GM12878 (cell line): Measurements from ENCODE around the gene SPOCD1. TPM values are rescaled to one million over a fixed set of nuclear protein-coding genes. Genes with fewer than 3 reads are reported as not detected.

Source experiments
- ATAC-seq: fragments of 200-7000 bp; cut with Tn5 transposase; 3 replicates; pipeline ENCODE4 v1.9.1; 2020; ENCODE audit warnings: mild to moderate bottlenecking, moderate library complexity
- BruUV-seq: library from RNA; stranded (reverse); fragments of 400-500 nt; replicated peaks from 2 replicates; lab custom pipeline; 2021; lab: Mats Ljungman, UMichigan
- CTCF ChIA-PET: fragments of 300-600 bp; sonication (Branson Sonifier 250); formaldehyde crosslinking; extraction: SDS; loops from one replicate; lab custom pipeline; 2021; ENCODE audit warnings: inconsistent platforms; lab: Yijun Ruan, JAX
- POLR2A ChIA-PET: fragments of 350-600 bp; formaldehyde crosslinking; extraction: SDS; loops from one replicate; lab custom pipeline; 2021; ENCODE audit warnings: inconsistent platforms; lab: Charles Lee
- RAD21 ChIA-PET: fragments of 300-600 bp; sonication (Branson Sonifier 250); formaldehyde crosslinking; loops from one replicate; lab custom pipeline; 2023; ENCODE audit warnings: antibody characterized with exemption; ENCODE audit not compliant: unreplicated experiment; lab: Charles Lee
- SMC1A ChIA-PET: fragments of 300-600 bp; sonication (Branson Sonifier 250); formaldehyde crosslinking; loops from one replicate; lab custom pipeline; 2023; ENCODE audit not compliant: unreplicated experiment, uncharacterized antibody; lab: Charles Lee
- DNase-seq: peaks from one replicate; pipeline ENCODE4 v3.0.0-alpha.2; 2011; ENCODE audit warnings: low read depth, low spot score
- FAIRE-seq: peaks from 3 replicates; lab custom pipeline; 2011; peaks lifted over from hg19 to GRCh38; lab: Jason Lieb, UNC
- H2AFZ ChIP-seq: 2 replicates; pipeline ENCODE4 v1.6.0; 2011; ENCODE audit warnings: low read depth, low read length, control low read depth; ENCODE audit not compliant: control insufficient read depth
- H3K27ac ChIP-seq: 2 replicates; pipeline ENCODE4 v1.5.1; 2011; ENCODE audit warnings: control low read depth; ENCODE audit not compliant: control insufficient read depth, insufficient read depth
- H3K27me3 ChIP-seq, 2 experiments: replicated peaks in 1 of 2; 2 replicates each; pipeline versions ENCODE4 v1.6.0 to v1.6.1; 2011; ENCODE audit warnings: low read length in 1 of 2; ENCODE audit not compliant: control insufficient read depth in 2 of 2, insufficient read depth in 2 of 2
- H3K36me3 ChIP-seq, 2 experiments: 2 replicates each; pipeline ENCODE4 v1.5.1; 2011; ENCODE audit warnings: low read length in 1 of 2; ENCODE audit not compliant: control insufficient read depth in 2 of 2, insufficient read depth in 2 of 2
- H3K4me1 ChIP-seq: 2 replicates; pipeline ENCODE4 v1.6.1; 2011; ENCODE audit warnings: mild to moderate bottlenecking, low read length, moderate library complexity, mixed read lengths; ENCODE audit not compliant: control insufficient read depth, insufficient read depth
- H3K4me2 ChIP-seq: 2 replicates; pipeline ENCODE4 v1.6.0; 2011; ENCODE audit warnings: control low read depth; ENCODE audit not compliant: control insufficient read depth, insufficient read depth
- H3K4me3 ChIP-seq: fragments of 200-600 bp; sonication (generic); 2 replicates; pipeline ENCODE4 v1.5.1; 2016
- H3K79me2 ChIP-seq: 2 replicates; pipeline ENCODE4 v1.6.0; 2011; ENCODE audit warnings: low read length; ENCODE audit not compliant: control insufficient read depth, insufficient read depth
- H3K9ac ChIP-seq: 2 replicates; pipeline ENCODE4 v1.8.0; 2011; ENCODE audit warnings: low read length, control low read depth, mixed read lengths; ENCODE audit not compliant: control insufficient read depth, insufficient read depth
- H3K9me3 ChIP-seq: replicated peaks from 3 replicates; pipeline ENCODE4 v1.5.1; 2011; ENCODE audit warnings: mild to moderate bottlenecking, low read length; ENCODE audit not compliant: control insufficient read depth, insufficient read depth
- H4K20me1 ChIP-seq: 2 replicates; pipeline ENCODE4 v1.6.0; 2011; ENCODE audit not compliant: control insufficient read depth, insufficient read depth
- ASH2L ChIP-seq: fragments of 300-600, 200-600 bp; sonication (generic); IDR thresholded peaks from 2 replicates; pipeline ENCODE4 v1.6.1; 2017; ENCODE audit warnings: low read depth, mild to moderate bottlenecking, borderline replicate concordance
- BCL11A ChIP-seq: IDR thresholded peaks from 2 replicates; pipeline ENCODE4 v1.6.1; 2011; ENCODE audit warnings: low read depth, low read length
- BCL3 ChIP-seq: IDR thresholded peaks from 2 replicates; pipeline ENCODE4 v1.6.1; 2011; ENCODE audit warnings: borderline replicate concordance, low read depth, mild to moderate bottlenecking, moderate library complexity, low read length; ENCODE audit not compliant: insufficient read depth, poor library complexity, severe bottlenecking
- FOS ChIP-seq: IDR thresholded peaks from 3 replicates; pipeline ENCODE4 v1.6.1; 2011; ENCODE audit warnings: borderline replicate concordance; ENCODE audit not compliant: insufficient read length; ENCODE audit errors: extremely low read depth
- HDGF ChIP-seq: fragments of 450-650 bp; IDR thresholded peaks from 2 replicates; pipeline ENCODE4 v1.6.1; 2016; ENCODE audit warnings: antibody characterized with exemption
- NR2C1 ChIP-seq: fragments of 450-650 bp; IDR thresholded peaks from 2 replicates; pipeline ENCODE4 v1.6.1; 2017; ENCODE audit warnings: antibody characterized with exemption, mild to moderate bottlenecking, moderate library complexity
- PML ChIP-seq: IDR thresholded peaks from 2 replicates; pipeline ENCODE4 v1.6.1; 2012; ENCODE audit warnings: low read length, inconsistent platforms
- RFX5 ChIP-seq: IDR thresholded peaks from 2 replicates; pipeline ENCODE4 v1.6.1; 2011; ENCODE audit warnings: low read depth, low read length, improper control_type of control experiment
- SKIL ChIP-seq: fragments of 450-650 bp; IDR thresholded peaks from 2 replicates; pipeline ENCODE4 v1.6.1; 2017; ENCODE audit warnings: mild to moderate bottlenecking, low read depth, inconsistent platforms; ENCODE audit not compliant: poor library complexity, severe bottlenecking
- SMARCA5 ChIP-seq: fragments of 450-650 bp; IDR thresholded peaks from 2 replicates; pipeline ENCODE4 v1.6.1; 2017; ENCODE audit warnings: mild to moderate bottlenecking
- SMC3 ChIP-seq: IDR thresholded peaks from 2 replicates; pipeline ENCODE4 v1.6.1; 2011; ENCODE audit warnings: low read length, improper control_type of control experiment, borderline replicate concordance
- YBX1 ChIP-seq: fragments of 450-650 bp; IDR thresholded peaks from 2 replicates; pipeline ENCODE4 v1.6.1; 2016; ENCODE audit warnings: antibody characterized with exemption
- ZNF217 ChIP-seq: fragments of 450-650 bp; IDR thresholded peaks from 2 replicates; pipeline ENCODE4 v1.6.1; 2017; ENCODE audit warnings: antibody characterized with exemption, mild to moderate bottlenecking
- ZNF274 ChIP-seq: IDR thresholded peaks from one replicate; pipeline ENCODE4 v1.8.0; 2011; ENCODE audit not compliant: insufficient read length, insufficient read depth
- ZNF384 ChIP-seq: IDR thresholded peaks from 2 replicates; pipeline ENCODE4 v1.6.1; 2012; ENCODE audit warnings: low read depth, mild to moderate bottlenecking, low read length, improper control_type of control experiment, borderline replicate concordance
- WGBS: methylation state at CpG from one replicate; pipeline ENCODE4 v1.1.6; 2016; ENCODE audit warnings: low lambda C conversion rate; ENCODE audit not compliant: insufficient replicate concordance, insufficient coverage; ENCODE audit errors: missing lambda C conversion rate; 5-methylcytosine and 5-hydroxymethylcytosine counted together
- in situ Hi-C: fragments of 300-500 bp; cut with MboI; formaldehyde crosslinking; loops from 9 replicates; pipeline ENCODE4 v1.14.3; 2018; ENCODE audit warnings: mixed read lengths
- intact Hi-C: fragments of 100-400 bp; cut with micrococcal nuclease; formaldehyde crosslinking; loops from one replicate; pipeline ENCODE4 v1.14.2; 2022; ENCODE audit not compliant: unreplicated experiment
- polyA plus RNA-seq, 11 experiments: library from polyadenylated mRNA; depleted of rRNA in 4 of 11; unstranded in 6 of 11; stranded (reverse) in 5 of 11; fragments of >200 nt; fragmentation: Nextera tagmentation in 4 of 11; fragmentation: Illumina TruSeq in 1 of 11; extraction: Ambion mirVana in 4 of 11; extraction: Trizol in 1 of 11; gene quantifications; 1 replicate in 1 of 11; 2 replicates in 10 of 11; pipeline versions ENCODE4 v1.2.1 to v1.2.3, GENCODE V29; 2011 to 2016; ENCODE audit warnings: inconsistent platforms in 2 of 11, missing spikeins in 2 of 11, low read depth in 1 of 11
- total RNA-seq, 4 experiments: library from RNA; depleted of rRNA in 3 of 4; stranded (reverse); fragments of >200 nt in 3 of 4; fragmentation: Illumina TruSeq in 1 of 4; extraction: Trizol in 1 of 4; gene quantifications; 2 replicates each; pipeline versions ENCODE4 v1.2.1 to v1.2.3, GENCODE V29; 2013 to 2021

Gene SPOCD1
- total and polyA plus RNA-seq, 10 of the 15 experiments (the other 5 are each of a cell fraction or from before 2014, with no cell fraction given) = 0.02 to 0.65 (median 0.13) TPM; not detected in 4

DNA sequence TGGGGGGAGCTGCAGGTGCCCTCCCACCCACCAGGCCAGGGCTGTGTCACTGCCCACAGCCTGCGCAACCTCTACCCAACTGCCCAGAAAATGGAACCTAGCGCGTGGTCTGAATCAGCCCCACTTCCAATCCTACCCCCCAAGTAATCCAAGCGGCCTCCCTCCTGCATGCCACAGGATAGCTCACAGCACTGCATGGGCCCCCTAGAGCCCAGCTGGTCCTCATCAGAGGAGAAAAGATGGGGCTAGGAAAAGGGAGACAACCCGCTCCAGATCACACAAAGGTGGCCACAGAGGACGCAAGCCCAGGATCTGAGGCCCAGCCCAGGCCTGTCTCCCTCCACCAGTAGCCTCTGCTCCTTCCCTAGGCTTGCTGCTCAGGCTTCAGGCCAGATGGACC is 57.8 kb downstream of the SPOCD1 start:
- peaks cover 8% of the 10 kb centered on the region for H3K4me1 ChIP-seq
- no peak overlapping the region for H3K9ac ChIP-seq
- H3K27me3 ChIP-seq = peaks cover 10 to 19% of the 10 kb centered on the region in 2 experiments
- H3K4me2 ChIP-seq = no peak overlapping the region
- FAIRE-seq = no peak
- H3K79me2 ChIP-seq = no peaks in the 10 kb centered on the region
- no peaks in the 10 kb centered on the region for H3K36me3 ChIP-seq
- RAD21 ChIA-PET = interaction anchor here (0.9 to 1.9 kb wide), 2 partner anchors 31 to 43 kb away, joined by 3 to 6 read pairs; no protein-coding TSS in a partner anchor
- in situ Hi-C loops (no loop called here), intact Hi-C loops (no loop called here)
- TF ChIP-seq SKIL (no peak), SMARCA5 (no peak), NR2C1 (no peak)
- no peaks in the 10 kb centered on the region for H4K20me1 ChIP-seq
- POLR2A ChIA-PET = no interaction called here
- no TSS peak for BruUV-seq
- SMC1A ChIA-PET = interaction anchor here (1.2 kb wide), 1 partner anchor 31 kb away, joined by 4 read pairs; no protein-coding TSS in a partner anchor
- no peaks in the 10 kb centered on the region for H3K9me3 ChIP-seq
- no peak for DNase-seq
- 56% methylated on average over 6 of the region's 6 CpGs for WGBS
- CTCF ChIA-PET = interaction anchor here (0.8 to 1.5 kb wide), 3 partner anchors 31 to 44 kb away, joined by 3 to 4 read pairs (median 3); no protein-coding TSS in a partner anchor
- ATAC-seq = no peak
- no peak overlapping the region for H3K27ac ChIP-seq
- H3K4me3 ChIP-seq = no peak overlapping the region
- no peak overlapping the region for H2AFZ ChIP-seq

- WGBS = 55% methylated on average over 8 of the region's 8 CpGs
- no peak for TF ChIP-seq ASH2L
- TF ChIP-seq RFX5 = no peak
- TF ChIP-seq YBX1 = no peak
- no peak for TF ChIP-seq BCL3
- TF ChIP-seq PML = no peak
- TF ChIP-seq HDGF = no peak
- no peak for TF ChIP-seq SMC3
- no peak for TF ChIP-seq ZNF384
- TF ChIP-seq BCL11A = no peak
- TF ChIP-seq ZNF274 = no peak
- no peak for TF ChIP-seq FOS
- no peak for TF ChIP-seq ZNF217
Observed at GRCh38 chr1:31757204-31757679, 58.6 kb downstream of the SPOCD1 start.

More at GRCh38 chr1:31757204-31757679, 58.6 kb downstream of the SPOCD1 start:
- ATAC-seq (no peak), DNase-seq (no peak), FAIRE-seq (no peak)
- Histone ChIP-seq H3K9me3 (no peaks in the 10 kb centered on the region), H2AFZ (no peak overlapping the region), H3K27ac (no peak overlapping the region), H3K4me3 (no peak overlapping the region), H3K4me2 (no peak overlapping the region), H3K9ac (no peak overlapping the region), H3K36me3 (no peaks in the 10 kb centered on the region), H4K20me1 (no peaks in the 10 kb centered on the region), H3K4me1 (peaks cover 7% of the 10 kb centered on the region), H3K79me2 (no peaks in the 10 kb centered on the region), H3K27me3 (peaks cover 7 to 18% of the 10 kb centered on the region in 2 experiments)
- in situ Hi-C loops = no loop called here
- POLR2A ChIA-PET = no interaction called here
- CTCF ChIA-PET = interaction anchor here (1.5 kb wide), 1 partner anchor 32 kb away, joined by 4 read pairs; no protein-coding TSS in a partner anchor
- RAD21 ChIA-PET = interaction anchor here (1.9 kb wide), 1 partner anchor 32 kb away, joined by 6 read pairs; no protein-coding TSS in a partner anchor
- SMC1A ChIA-PET = interaction anchor here (1.2 kb wide), 1 partner anchor 32 kb away, joined by 4 read pairs; no protein-coding TSS in a partner anchor
- BruUV-seq = no TSS peak
- intact Hi-C loops = no loop called here
